SU-DHL-6 (cell line): ENCODE results near the gene NOL3.

Source experiments
- H2AFZ ChIP-seq: fragments of 200-600 bp; sonication (generic); 2 replicates; pipeline ENCODE4 v1.6.1; 2014; ENCODE audit warnings: low read depth, mild to moderate bottlenecking, moderate library complexity, mixed read lengths, antibody characterized with exemption, low read length; ENCODE audit not compliant: severe bottlenecking
- H3F3A ChIP-seq: fragments of 200-600 bp; shearing (Covaris generic); 2 replicates; pipeline ENCODE4 v1.6.0; 2016; ENCODE audit warnings: antibody characterized with exemption, mild to moderate bottlenecking; ENCODE audit not compliant: insufficient read depth
- H3K27ac ChIP-seq: fragments of 200-600 bp; sonication (generic); 2 replicates; pipeline ENCODE4 v1.5.1; 2016; ENCODE audit warnings: low read depth, mild to moderate bottlenecking, low read length, moderate library complexity, mixed read lengths
- H3K27me3 ChIP-seq: fragments of 200-600 bp; sonication (generic), shearing (Covaris generic); 2 replicates; pipeline ENCODE4 v1.6.0; 2014; ENCODE audit warnings: mild to moderate bottlenecking, low read length
- H3K36me3 ChIP-seq: fragments of 200-600 bp; sonication (generic); 2 replicates; pipeline ENCODE4 v1.6.1; 2014; ENCODE audit warnings: mild to moderate bottlenecking, low read length, mixed read lengths
- H3K4me2 ChIP-seq: fragments of 300-600, 200-600 bp; shearing (Covaris generic), sonication (generic); 2 replicates; pipeline ENCODE4 v1.6.0; 2014; ENCODE audit warnings: low read length, low read depth, mild to moderate bottlenecking; ENCODE audit not compliant: poor library complexity, severe bottlenecking
- H3K4me3 ChIP-seq: fragments of 200-600 bp; sonication (generic); 2 replicates; pipeline ENCODE4 v1.5.1; 2014; ENCODE audit warnings: antibody characterized with exemption, low read length, mild to moderate bottlenecking, mixed read lengths; ENCODE audit not compliant: insufficient read depth, poor library complexity, severe bottlenecking
- H3K79me2 ChIP-seq: fragments of 200-600 bp; sonication (generic); 2 replicates; pipeline ENCODE4 v1.6.1; 2014; ENCODE audit warnings: mild to moderate bottlenecking, low read length, moderate library complexity; ENCODE audit not compliant: insufficient read depth
- H3K9ac ChIP-seq: fragments of 200-600 bp; sonication (generic); 2 replicates; pipeline ENCODE4 v1.7.0; 2014; ENCODE audit warnings: mild to moderate bottlenecking, low read length
- H3K9me2 ChIP-seq: fragments of 200-600 bp; sonication (generic); replicated peaks from 2 replicates; pipeline ENCODE4 v1.6.1; 2014; ENCODE audit warnings: low read length; ENCODE audit not compliant: insufficient read depth
- H3K9me3 ChIP-seq: fragments of 200-600 bp; sonication (generic); 2 replicates; pipeline ENCODE4 v1.6.1; 2014; ENCODE audit warnings: low read length, mixed read lengths; ENCODE audit not compliant: insufficient read depth
- H4K20me1 ChIP-seq: fragments of 200-600 bp; sonication (generic); 2 replicates; pipeline ENCODE4 v1.6.1; 2014; ENCODE audit warnings: low read depth, mild to moderate bottlenecking, antibody characterized with exemption, low read length, moderate library complexity, mixed read lengths
- CTCF ChIP-seq: fragments of 200-600 bp; sonication (generic); IDR thresholded peaks from one replicate; pipeline ENCODE4 v1.5.1; 2017; ENCODE audit warnings: antibody characterized with exemption, mild to moderate bottlenecking, low read length, moderate library complexity; ENCODE audit not compliant: insufficient read depth, poor library complexity, severe bottlenecking
- EZH2phosphoT487 ChIP-seq: fragments of 200-600 bp; sonication (generic), shearing (Covaris generic); conservative IDR thresholded peaks from 2 replicates; pipeline ENCODE4 v1.6.1; 2018; ENCODE audit warnings: mild to moderate bottlenecking, antibody characterized with exemption, low read length, moderate library complexity, mixed read lengths

NOL3 gene

GRCh38 chr16:67177743-67178699 is 7.7 kb downstream of the NOL3 start:
- no peaks in the 10 kb centered on the region for H3K9me2 ChIP-seq
- H4K20me1 ChIP-seq, result no peaks in the 10 kb centered on the region
- H3F3A ChIP-seq, result no peaks in the 10 kb centered on the region
- no peaks in the 10 kb centered on the region for H3K36me3 ChIP-seq
- H3K9ac ChIP-seq, result no peak overlapping the region
- H3K79me2 ChIP-seq, result no peaks in the 10 kb centered on the region
- H3K27ac ChIP-seq, result no peak overlapping the region
- no peak for TF ChIP-seq EZH2phosphoT487
- no peak for TF ChIP-seq CTCF
- no peak overlapping the region for H3K4me2 ChIP-seq
- no peak overlapping the region for H2AFZ ChIP-seq
- no peak overlapping the region for H3K4me3 ChIP-seq
- H3K9me3 ChIP-seq, result no peaks in the 10 kb centered on the region
- H3K27me3 ChIP-seq, result no peaks in the 10 kb centered on the region

DNA sequence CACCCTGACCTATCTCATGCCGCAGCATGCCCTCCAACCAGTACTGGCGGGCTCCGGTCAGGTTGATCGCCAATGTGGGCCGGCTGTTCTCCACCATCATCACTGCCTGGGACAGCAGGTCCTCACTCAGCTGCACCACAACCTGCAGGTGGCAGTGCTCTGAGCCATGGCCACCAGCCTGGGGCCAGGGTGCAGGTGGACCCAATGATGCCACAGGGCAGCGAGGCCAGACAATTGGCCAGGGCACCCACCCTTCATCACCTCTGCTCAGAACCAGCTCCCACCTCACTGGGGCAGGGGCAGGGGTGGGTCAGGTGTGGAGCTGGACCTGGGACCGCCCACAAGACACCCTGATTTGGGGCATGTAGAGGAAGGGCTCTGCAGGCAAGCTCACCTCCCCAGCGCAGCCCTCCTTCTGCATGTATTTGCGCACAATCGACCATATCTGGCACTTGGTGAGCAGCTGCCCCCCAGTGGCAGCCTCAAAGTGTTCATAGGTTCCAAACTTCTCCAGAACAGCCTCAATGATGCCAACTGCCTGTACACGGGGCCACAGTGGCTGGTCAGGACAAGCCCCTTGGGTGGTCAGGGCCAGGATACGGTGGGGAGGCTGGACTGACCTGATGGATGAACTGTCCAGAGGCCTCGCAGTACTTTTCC is 9.2 kb downstream of the NOL3 start:
- no peaks in the 10 kb centered on the region for H3K9me2 ChIP-seq
- H3K4me2 ChIP-seq, result no peak overlapping the region
- TF ChIP-seq EZH2phosphoT487, result no peak
- TF ChIP-seq CTCF, result no peak
- H3K27ac ChIP-seq, result no peak overlapping the region
- H2AFZ ChIP-seq, result no peak overlapping the region
- no peaks in the 10 kb centered on the region for H4K20me1 ChIP-seq
- H3K4me3 ChIP-seq, result no peak overlapping the region
- H3K9me3 ChIP-seq, result no peaks in the 10 kb centered on the region
- H3F3A ChIP-seq, result no peaks in the 10 kb centered on the region
- H3K79me2 ChIP-seq, result no peaks in the 10 kb centered on the region
- no peak overlapping the region for H3K9ac ChIP-seq
- H3K36me3 ChIP-seq, result no peaks in the 10 kb centered on the region
- H3K27me3 ChIP-seq, result no peaks in the 10 kb centered on the region

- no peak for TF ChIP-seq EZH2phosphoT487
- no peak for TF ChIP-seq CTCF
- Histone ChIP-seq H3K4me3 (no peak overlapping the region), H4K20me1 (no peaks in the 10 kb centered on the region), H3K27ac (no peak overlapping the region), H3K4me2 (no peak overlapping the region), H2AFZ (no peak overlapping the region), H3K79me2 (no peaks in the 10 kb centered on the region), H3K36me3 (no peaks in the 10 kb centered on the region), H3K9me2 (no peaks in the 10 kb centered on the region), H3K27me3 (no peaks in the 10 kb centered on the region), H3F3A (no peaks in the 10 kb centered on the region), H3K9ac (no peak overlapping the region), H3K9me3 (no peaks in the 10 kb centered on the region)
These were observed 9.8 kb downstream of the NOL3 start for GRCh38 chr16:67180166-67180565.
